ENCODE results near the gene IL23R. TPM values are rescaled to one million over a fixed set of nuclear protein-coding genes. Genes with fewer than 3 reads are reported as not detected.

IL23R gene
- total RNA-seq, 2 experiments from 2014 or later, result 0.23 TPM; not detected in 1

DNA sequence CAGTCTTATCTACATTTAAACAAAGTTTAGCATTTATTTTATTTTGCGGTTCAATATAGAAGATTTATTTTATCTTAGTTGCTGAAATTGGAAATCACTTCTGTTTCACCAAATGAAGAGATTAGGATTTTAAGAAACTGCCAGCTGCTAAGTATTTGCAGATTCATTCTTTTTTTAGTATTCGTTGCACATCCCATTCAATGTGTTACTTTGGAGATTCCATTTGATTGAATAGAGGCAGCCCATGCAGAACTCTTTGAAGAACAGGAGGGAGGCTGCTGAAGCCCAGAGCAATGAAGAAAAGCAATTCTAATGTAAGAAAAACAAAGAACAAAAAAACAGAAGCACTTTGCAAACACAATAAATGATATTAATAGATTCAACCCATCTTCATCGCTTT is 102.8 kb downstream of the IL23R start:
- intact Hi-C loops (cut with micrococcal nuclease; ENCODE audit: unreplicated experiment), result no loop called here
- ChIA-PET POLR2A (interaction anchor here (1.3 kb wide), 1 partner anchor 13 kb away, joined by 5 read pairs; no protein-coding TSS in a partner anchor), CTCF (ENCODE audit: unreplicated experiment) (no interaction called here)
- Histone ChIP-seq H3K36me3 (ENCODE audit: insufficient read depth, low read length) (no peaks in the 10 kb centered on the region), H3K79me2 (ENCODE audit: insufficient read depth, low read depth, low read length) (no peaks in the 10 kb centered on the region), H3K9me3 (ENCODE audit: low read length) (no peaks in the 10 kb centered on the region), H3K4me1 (ENCODE audit: insufficient read depth, low read length, poor library complexity, severe bottlenecking) (peaks cover 15% of the 10 kb centered on the region), H2AFZ (ENCODE audit: low read length) (no peak overlapping the region), H3K4me2 (ENCODE audit: low read length) (no peak overlapping the region), H3K27ac (ENCODE audit: low read depth, low read length, poor library complexity, severe bottlenecking) (no peak overlapping the region), H4K20me1 (ENCODE audit: insufficient read depth, low read length) (no peaks in the 10 kb centered on the region), H3K9me2 (ENCODE audit: insufficient read depth, low read length) (no peaks in the 10 kb centered on the region), H3K4me3 (ENCODE audit: low read depth, low read length, poor library complexity, severe bottlenecking) (no peak overlapping the region)
- TF ChIP-seq, protein P1, sequence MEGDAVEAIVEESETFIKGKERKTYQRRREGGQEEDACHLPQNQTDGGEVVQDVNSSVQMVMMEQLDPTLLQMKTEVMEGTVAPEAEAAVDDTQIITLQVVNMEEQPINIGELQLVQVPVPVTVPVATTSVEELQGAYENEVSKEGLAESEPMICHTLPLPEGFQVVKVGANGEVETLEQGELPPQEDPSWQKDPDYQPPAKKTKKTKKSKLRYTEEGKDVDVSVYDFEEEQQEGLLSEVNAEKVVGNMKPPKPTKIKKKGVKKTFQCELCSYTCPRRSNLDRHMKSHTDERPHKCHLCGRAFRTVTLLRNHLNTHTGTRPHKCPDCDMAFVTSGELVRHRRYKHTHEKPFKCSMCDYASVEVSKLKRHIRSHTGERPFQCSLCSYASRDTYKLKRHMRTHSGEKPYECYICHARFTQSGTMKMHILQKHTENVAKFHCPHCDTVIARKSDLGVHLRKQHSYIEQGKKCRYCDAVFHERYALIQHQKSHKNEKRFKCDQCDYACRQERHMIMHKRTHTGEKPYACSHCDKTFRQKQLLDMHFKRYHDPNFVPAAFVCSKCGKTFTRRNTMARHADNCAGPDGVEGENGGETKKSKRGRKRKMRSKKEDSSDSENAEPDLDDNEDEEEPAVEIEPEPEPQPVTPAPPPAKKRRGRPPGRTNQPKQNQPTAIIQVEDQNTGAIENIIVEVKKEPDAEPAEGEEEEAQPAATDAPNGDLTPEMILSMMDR (conservative IDR thresholded peaks at IDR 0.05; ENCODE audit: low read length), result no peak
- no peak for TF ChIP-seq EZH2phosphoT487 (IDR thresholded peaks at IDR 0.05; ENCODE audit: borderline replicate concordance, low read depth, low read length)
- no TSS peak for BruUV-seq (replicated peaks)
- DNase-seq (ENCODE audit: low spot score), result no peak

DNA sequence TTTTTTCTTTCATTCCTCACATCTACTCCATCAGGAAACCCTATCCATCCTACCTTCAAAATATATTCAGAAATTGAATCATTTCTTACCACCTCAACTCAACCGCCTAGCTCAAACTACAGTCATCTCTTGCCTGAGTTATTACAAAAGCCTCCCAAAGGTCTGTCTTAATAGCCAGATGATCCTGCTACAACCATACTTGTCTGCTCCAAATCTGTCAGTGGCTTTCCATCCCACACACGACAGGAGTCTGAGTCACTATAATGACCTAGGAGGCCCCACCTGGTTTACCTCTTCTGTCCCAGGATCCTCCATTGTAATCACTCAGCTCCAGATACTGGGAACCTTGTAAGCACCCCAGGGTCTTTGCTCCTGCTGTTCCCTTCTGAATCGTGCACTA is 104.3 kb downstream of the IL23R start:
- H3K4me1 ChIP-seq (ENCODE audit: insufficient read depth, low read length, poor library complexity, severe bottlenecking), result peaks cover 1% of the 10 kb centered on the region
- no peak overlapping the region for H3K4me3 ChIP-seq (ENCODE audit: low read depth, low read length, poor library complexity, severe bottlenecking)
- no peak for TF ChIP-seq EZH2phosphoT487 (IDR thresholded peaks at IDR 0.05; ENCODE audit: borderline replicate concordance, low read depth, low read length)
- TF ChIP-seq, protein P1 (conservative IDR thresholded peaks at IDR 0.05; ENCODE audit: low read length), result no peak
- no peak overlapping the region for H2AFZ ChIP-seq (ENCODE audit: low read length)
- no TSS peak for BruUV-seq (replicated peaks)
- no peak overlapping the region for H3K27ac ChIP-seq (ENCODE audit: low read depth, low read length, poor library complexity, severe bottlenecking)
- no peaks in the 10 kb centered on the region for H3K9me3 ChIP-seq (ENCODE audit: low read length)
- ChIA-PET POLR2A (no interaction called here), CTCF (ENCODE audit: unreplicated experiment) (no interaction called here)
- H3K36me3 ChIP-seq (ENCODE audit: insufficient read depth, low read length), result no peaks in the 10 kb centered on the region
- H4K20me1 ChIP-seq (ENCODE audit: insufficient read depth, low read length), result no peaks in the 10 kb centered on the region
- DNase-seq (ENCODE audit: low spot score), result no peak
- no peak overlapping the region for H3K4me2 ChIP-seq (ENCODE audit: low read length)
- no peaks in the 10 kb centered on the region for H3K79me2 ChIP-seq (ENCODE audit: insufficient read depth, low read depth, low read length)
- H3K9me2 ChIP-seq (ENCODE audit: insufficient read depth, low read length), result no peaks in the 10 kb centered on the region
- intact Hi-C loops (cut with micrococcal nuclease; ENCODE audit: unreplicated experiment), result no loop called here

DNA sequence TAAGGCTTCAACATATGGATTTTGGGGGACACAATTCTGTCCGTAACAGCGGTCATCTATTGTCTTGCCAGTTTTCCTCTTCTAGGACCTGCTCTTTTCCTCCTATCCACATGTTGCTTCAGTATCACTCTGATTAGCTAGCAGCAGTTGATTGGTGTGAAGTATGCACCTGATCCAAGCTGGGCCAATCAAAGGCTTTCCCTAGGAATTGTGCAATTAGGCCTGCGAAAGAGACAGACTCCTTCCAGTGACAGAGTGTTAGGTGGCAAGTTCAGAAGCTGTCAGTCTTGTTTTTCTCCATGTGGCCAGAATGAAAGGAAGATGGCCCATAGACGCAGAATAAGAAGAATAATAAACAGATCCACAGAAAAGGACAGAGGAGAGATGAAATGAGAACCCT is 107.3 kb downstream of the IL23R start:
- no peak for DNase-seq (ENCODE audit: low spot score)
- Histone ChIP-seq H3K36me3 (ENCODE audit: insufficient read depth, low read length) (no peaks in the 10 kb centered on the region), H3K4me3 (ENCODE audit: low read depth, low read length, poor library complexity, severe bottlenecking) (no peak overlapping the region), H3K4me2 (ENCODE audit: low read length) (no peak overlapping the region), H3K4me1 (ENCODE audit: insufficient read depth, low read length, poor library complexity, severe bottlenecking) (no peaks in the 10 kb centered on the region), H3K9me3 (ENCODE audit: low read length) (no peaks in the 10 kb centered on the region), H3K79me2 (ENCODE audit: insufficient read depth, low read depth, low read length) (no peaks in the 10 kb centered on the region), H4K20me1 (ENCODE audit: insufficient read depth, low read length) (no peaks in the 10 kb centered on the region), H3K9me2 (ENCODE audit: insufficient read depth, low read length) (no peaks in the 10 kb centered on the region), H2AFZ (ENCODE audit: low read length) (no peak overlapping the region), H3K27ac (ENCODE audit: low read depth, low read length, poor library complexity, severe bottlenecking) (no peak overlapping the region)
- TF ChIP-seq, protein P1 (conservative IDR thresholded peaks at IDR 0.05; ENCODE audit: low read length), result no peak
- TF ChIP-seq EZH2phosphoT487 (IDR thresholded peaks at IDR 0.05; ENCODE audit: borderline replicate concordance, low read depth, low read length), result no peak
- POLR2A ChIA-PET, result interaction anchor here (0.9 kb wide), 1 partner anchor 10 kb away, joined by 4 read pairs; no protein-coding TSS in a partner anchor
- intact Hi-C loops (cut with micrococcal nuclease; ENCODE audit: unreplicated experiment), result no loop called here
- CTCF ChIA-PET (ENCODE audit: unreplicated experiment), result no interaction called here
- no TSS peak for BruUV-seq (replicated peaks)

Measured in OCI-LY7 (cell line).